Measurements from ENCODE around the gene KRTAP10-4. TPM values are rescaled to one million over a fixed set of nuclear protein-coding genes. Genes with fewer than 3 reads are reported as not detected.
"Not testable (repeated sequence)": the region's sequence is repeated elsewhere in the genome, so short reads cannot be mapped to it uniquely, and the experiment has no call there.

The KRTAP10-4 gene
- total and polyA plus RNA-seq, 2 donors (not counting 1 experiment from before 2014, with no cell fraction given), result not detected

DNA sequence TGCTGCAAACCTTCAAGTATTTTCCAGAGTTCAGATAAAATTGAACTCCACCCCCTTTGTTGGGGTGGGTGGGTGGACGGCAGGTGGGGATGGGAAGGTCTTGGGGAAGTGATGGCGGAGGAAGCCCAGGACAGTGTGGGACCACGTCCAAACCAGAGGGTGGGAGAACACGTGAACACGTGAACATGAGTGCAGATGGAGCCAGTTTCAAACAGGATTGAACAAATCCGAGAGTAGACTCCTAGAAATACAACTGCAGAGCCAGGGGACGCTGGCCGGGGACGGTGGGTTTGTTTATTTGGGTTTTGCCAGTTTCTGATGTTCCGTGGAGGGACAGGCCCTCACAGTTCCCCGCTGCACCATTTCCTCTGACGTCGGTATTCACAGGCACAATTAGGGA is 25.1 kb upstream of the KRTAP10-4 start:
- Histone ChIP-seq H3K9me3 (ENCODE audit: control insufficient read depth, insufficient read depth, low read depth, low read length) (no peaks in the 10 kb centered on the region), H3K36me3 (ENCODE audit: control insufficient read depth, insufficient read depth, low read length) (no peaks in the 10 kb centered on the region), H3K27ac (ENCODE audit: insufficient read depth, low read length) (no peak overlapping the region), H3K4me2 (ENCODE audit: extremely low read depth, insufficient read depth, low read length) (no peak overlapping the region), H3K79me2 (ENCODE audit: control insufficient read depth, insufficient read depth, low read length) (no peaks in the 10 kb centered on the region), H3K9ac (ENCODE audit: insufficient read depth, low read length) (no peak overlapping the region), H3K4me3 (replicated peaks in 1 of 4; ENCODE audit: control extremely low read depth in 1 of 4, insufficient read depth in 1 of 4, low read depth in 3 of 4, low read length in 4 of 4) (no peak overlapping the region), H3K27me3 (ENCODE audit: control insufficient read depth, insufficient read depth, low read length) (no peaks in the 10 kb centered on the region), H4K20me1 (ENCODE audit: control insufficient read depth, extremely low read depth, insufficient read depth, low read length) (no peaks in the 10 kb centered on the region), H3K4me1 (ENCODE audit: control insufficient read depth, extremely low read depth, insufficient read depth, low read length) (no peaks in the 10 kb centered on the region), H2AFZ (ENCODE audit: low read length) (no peak overlapping the region)
- TF ChIP-seq, protein P1, sequence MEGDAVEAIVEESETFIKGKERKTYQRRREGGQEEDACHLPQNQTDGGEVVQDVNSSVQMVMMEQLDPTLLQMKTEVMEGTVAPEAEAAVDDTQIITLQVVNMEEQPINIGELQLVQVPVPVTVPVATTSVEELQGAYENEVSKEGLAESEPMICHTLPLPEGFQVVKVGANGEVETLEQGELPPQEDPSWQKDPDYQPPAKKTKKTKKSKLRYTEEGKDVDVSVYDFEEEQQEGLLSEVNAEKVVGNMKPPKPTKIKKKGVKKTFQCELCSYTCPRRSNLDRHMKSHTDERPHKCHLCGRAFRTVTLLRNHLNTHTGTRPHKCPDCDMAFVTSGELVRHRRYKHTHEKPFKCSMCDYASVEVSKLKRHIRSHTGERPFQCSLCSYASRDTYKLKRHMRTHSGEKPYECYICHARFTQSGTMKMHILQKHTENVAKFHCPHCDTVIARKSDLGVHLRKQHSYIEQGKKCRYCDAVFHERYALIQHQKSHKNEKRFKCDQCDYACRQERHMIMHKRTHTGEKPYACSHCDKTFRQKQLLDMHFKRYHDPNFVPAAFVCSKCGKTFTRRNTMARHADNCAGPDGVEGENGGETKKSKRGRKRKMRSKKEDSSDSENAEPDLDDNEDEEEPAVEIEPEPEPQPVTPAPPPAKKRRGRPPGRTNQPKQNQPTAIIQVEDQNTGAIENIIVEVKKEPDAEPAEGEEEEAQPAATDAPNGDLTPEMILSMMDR (conservative IDR thresholded peaks at IDR 0.05 in 1 of 2, IDR thresholded peaks at IDR 0.05 in 1 of 2; ENCODE audit: low read depth in 1 of 2, low read length in 2 of 2), result no peak
- TF ChIP-seq EZH2 (IDR thresholded peaks at IDR 0.05; ENCODE audit: low read length, missing control alignments), result no peak
- DNase-seq (ENCODE audit: low read depth in 2 of 2), result no peak

DNA sequence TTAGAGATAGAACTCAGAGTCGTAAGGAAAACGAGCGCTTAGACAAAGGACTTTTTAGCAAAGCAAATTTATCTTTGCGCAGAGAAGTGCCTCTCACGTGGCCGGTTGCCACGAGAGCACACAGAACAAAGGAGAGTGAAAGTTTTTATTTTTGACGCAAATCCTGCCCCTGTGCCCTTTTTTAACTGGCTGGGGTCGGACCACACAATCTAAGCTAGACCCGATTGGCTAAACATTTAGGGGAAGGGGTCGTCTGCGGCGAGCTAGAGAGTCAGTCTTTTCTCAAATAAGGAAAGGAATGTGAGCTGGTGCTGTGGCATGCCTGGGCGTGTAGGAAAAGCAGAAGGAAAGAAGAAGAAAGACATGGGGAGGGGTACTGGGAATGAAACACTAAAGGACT is 24.6 kb upstream of the KRTAP10-4 start:
- H3K27ac ChIP-seq (ENCODE audit: insufficient read depth, low read length), result no peak overlapping the region
- no peaks in the 10 kb centered on the region for H4K20me1 ChIP-seq (ENCODE audit: control insufficient read depth, extremely low read depth, insufficient read depth, low read length)
- H3K4me2 ChIP-seq (ENCODE audit: extremely low read depth, insufficient read depth, low read length), result no peak overlapping the region
- no peaks in the 10 kb centered on the region for H3K27me3 ChIP-seq (ENCODE audit: control insufficient read depth, insufficient read depth, low read length)
- no peaks in the 10 kb centered on the region for H3K79me2 ChIP-seq (ENCODE audit: control insufficient read depth, insufficient read depth, low read length)
- no peaks in the 10 kb centered on the region for H3K9me3 ChIP-seq (ENCODE audit: control insufficient read depth, insufficient read depth, low read depth, low read length)
- TF ChIP-seq, protein P1 (conservative IDR thresholded peaks at IDR 0.05 in 1 of 2, IDR thresholded peaks at IDR 0.05 in 1 of 2; ENCODE audit: low read depth in 1 of 2, low read length in 2 of 2), result no peak
- no peak for TF ChIP-seq EZH2 (IDR thresholded peaks at IDR 0.05; ENCODE audit: low read length, missing control alignments)
- peak in 1 of 2 donors; percentile 9 for DNase-seq (ENCODE audit: low read depth in 2 of 2)
- H3K4me1 ChIP-seq (ENCODE audit: control insufficient read depth, extremely low read depth, insufficient read depth, low read length), result no peaks in the 10 kb centered on the region
- no peaks in the 10 kb centered on the region for H3K36me3 ChIP-seq (ENCODE audit: control insufficient read depth, insufficient read depth, low read length)
- no peak overlapping the region for H3K4me3 ChIP-seq (replicated peaks in 1 of 4; ENCODE audit: control extremely low read depth in 1 of 4, insufficient read depth in 1 of 4, low read depth in 3 of 4, low read length in 4 of 4)
- H2AFZ ChIP-seq (ENCODE audit: low read length), result no peak overlapping the region
- no peak overlapping the region for H3K9ac ChIP-seq (ENCODE audit: insufficient read depth, low read length)

DNA sequence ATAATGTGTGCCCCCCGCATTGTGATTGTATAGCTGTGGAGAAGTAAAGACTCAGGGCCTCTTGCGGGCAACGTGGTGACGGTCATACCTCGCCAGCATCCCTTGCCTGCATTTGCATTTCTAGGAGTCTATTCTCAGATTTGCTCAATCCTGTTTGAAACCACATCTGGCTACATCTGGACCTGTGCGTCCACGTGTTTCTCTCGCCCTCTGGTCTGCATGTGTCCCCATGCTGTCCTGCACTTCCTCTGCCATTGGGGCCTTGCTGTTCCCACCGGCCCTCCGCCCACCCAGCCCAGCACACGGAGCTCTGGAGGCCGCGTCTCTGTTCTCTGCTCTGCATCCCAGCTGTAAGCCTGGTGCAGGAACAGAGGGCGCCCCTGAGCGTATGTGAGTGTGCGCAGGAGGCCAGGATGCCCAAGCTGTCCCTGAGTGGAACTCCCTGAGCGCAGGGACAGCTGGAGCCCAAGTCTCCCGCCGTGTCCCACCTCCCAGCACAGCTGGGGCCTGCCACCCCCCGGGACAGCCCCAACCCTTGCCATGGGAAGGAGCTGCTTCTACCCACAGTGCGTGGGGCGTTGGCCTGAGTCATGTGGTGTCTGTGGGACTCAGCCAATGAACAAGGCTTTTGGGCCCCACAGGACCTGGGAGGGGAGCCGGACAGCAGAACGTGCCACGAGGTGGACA is 23.9 kb upstream of the KRTAP10-4 start:
- H3K36me3 ChIP-seq (ENCODE audit: control insufficient read depth, insufficient read depth, low read length), result no peaks in the 10 kb centered on the region
- H2AFZ ChIP-seq (ENCODE audit: low read length), result no peak overlapping the region
- H3K9ac ChIP-seq (ENCODE audit: insufficient read depth, low read length), result no peak overlapping the region
- DNase-seq (ENCODE audit: low read depth in 2 of 2), result no peak
- no peaks in the 10 kb centered on the region for H3K4me1 ChIP-seq (ENCODE audit: control insufficient read depth, extremely low read depth, insufficient read depth, low read length)
- no peaks in the 10 kb centered on the region for H4K20me1 ChIP-seq (ENCODE audit: control insufficient read depth, extremely low read depth, insufficient read depth, low read length)
- H3K79me2 ChIP-seq (ENCODE audit: control insufficient read depth, insufficient read depth, low read length), result no peaks in the 10 kb centered on the region
- no peak overlapping the region for H3K4me3 ChIP-seq (replicated peaks in 1 of 4; ENCODE audit: control extremely low read depth in 1 of 4, insufficient read depth in 1 of 4, low read depth in 3 of 4, low read length in 4 of 4)
- H3K9me3 ChIP-seq (ENCODE audit: control insufficient read depth, insufficient read depth, low read depth, low read length), result no peaks in the 10 kb centered on the region
- no peaks in the 10 kb centered on the region for H3K27me3 ChIP-seq (ENCODE audit: control insufficient read depth, insufficient read depth, low read length)
- no peak overlapping the region for H3K4me2 ChIP-seq (ENCODE audit: extremely low read depth, insufficient read depth, low read length)
- no peak overlapping the region for H3K27ac ChIP-seq (ENCODE audit: insufficient read depth, low read length)
- no peak for TF ChIP-seq EZH2 (IDR thresholded peaks at IDR 0.05; ENCODE audit: low read length, missing control alignments)
- TF ChIP-seq, protein P1 (conservative IDR thresholded peaks at IDR 0.05 in 1 of 2, IDR thresholded peaks at IDR 0.05 in 1 of 2; ENCODE audit: low read depth in 1 of 2, low read length in 2 of 2), result no peak

GRCh38 chr21:44550285-44550684 is 23.2 kb upstream of the KRTAP10-4 start:
- not testable (repeated sequence) for H3K27ac ChIP-seq (ENCODE audit: insufficient read depth, low read length); H3K4me2 ChIP-seq (ENCODE audit: extremely low read depth, insufficient read depth, low read length); H3K79me2 ChIP-seq (ENCODE audit: control insufficient read depth, insufficient read depth, low read length); H3K4me1 ChIP-seq (ENCODE audit: control insufficient read depth, extremely low read depth, insufficient read depth, low read length); H3K36me3 ChIP-seq (ENCODE audit: control insufficient read depth, insufficient read depth, low read length); H2AFZ ChIP-seq (ENCODE audit: low read length); H3K27me3 ChIP-seq (ENCODE audit: control insufficient read depth, insufficient read depth, low read length); H3K9me3 ChIP-seq (ENCODE audit: control insufficient read depth, insufficient read depth, low read depth, low read length); H3K9ac ChIP-seq (ENCODE audit: insufficient read depth, low read length); DNase-seq (ENCODE audit: low read depth in 2 of 2); H4K20me1 ChIP-seq (ENCODE audit: control insufficient read depth, extremely low read depth, insufficient read depth, low read length); H3K4me3 ChIP-seq (replicated peaks in 1 of 4; ENCODE audit: control extremely low read depth in 1 of 4, insufficient read depth in 1 of 4, low read depth in 3 of 4, low read length in 4 of 4)
